OCI-M2 (cell line): Measurements from ENCODE around the gene PDIA5.

Experiments used
- DNase-seq: peaks from one replicate; lab custom pipeline; 2025; ENCODE audit not compliant: unreplicated experiment; lab: John Stamatoyannopoulos, UW

PDIA5 gene

DNA sequence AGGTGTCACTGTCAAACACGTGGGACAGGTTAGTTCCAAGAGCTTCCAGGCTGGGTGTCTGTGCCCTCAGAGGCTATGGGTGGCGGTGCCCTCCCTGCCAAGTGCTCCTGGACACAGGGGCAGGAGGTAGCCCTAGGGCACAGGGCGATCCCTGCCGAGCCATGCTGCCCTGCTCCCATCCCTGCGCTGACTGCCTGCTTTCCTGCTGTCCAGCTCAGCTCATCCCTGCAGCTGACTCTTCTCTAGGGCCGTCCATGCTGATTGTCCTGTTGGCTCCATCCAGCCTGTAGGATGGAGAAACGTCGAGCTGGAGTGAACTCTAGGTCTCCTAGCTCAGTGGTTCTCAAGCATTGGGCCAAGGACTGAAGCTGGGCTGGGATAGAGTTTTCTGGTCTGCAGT lies 3.7 kb downstream of the PDIA5 start:
- DNase-seq = no peak

DNA sequence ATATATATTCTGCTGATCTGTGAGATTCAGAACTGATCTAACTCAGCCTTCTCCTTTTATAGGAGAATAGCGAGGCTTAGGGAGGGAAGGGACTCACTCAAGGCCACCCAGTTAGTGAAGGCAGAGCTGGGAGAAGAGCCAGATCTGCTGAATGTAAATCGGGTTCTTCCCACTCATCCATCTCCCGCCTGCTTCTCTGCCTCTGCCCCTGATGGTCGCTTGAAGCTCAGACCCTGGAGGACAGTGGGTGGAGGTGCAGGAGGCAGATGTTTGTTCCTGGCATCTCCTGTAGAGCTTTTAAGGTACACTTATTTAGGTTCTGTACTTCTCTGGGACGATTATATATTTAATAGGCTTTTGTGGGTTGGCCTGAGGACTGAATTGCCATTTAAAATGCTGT lies 4.3 kb downstream of the PDIA5 start:
- no peak for DNase-seq

DNA sequence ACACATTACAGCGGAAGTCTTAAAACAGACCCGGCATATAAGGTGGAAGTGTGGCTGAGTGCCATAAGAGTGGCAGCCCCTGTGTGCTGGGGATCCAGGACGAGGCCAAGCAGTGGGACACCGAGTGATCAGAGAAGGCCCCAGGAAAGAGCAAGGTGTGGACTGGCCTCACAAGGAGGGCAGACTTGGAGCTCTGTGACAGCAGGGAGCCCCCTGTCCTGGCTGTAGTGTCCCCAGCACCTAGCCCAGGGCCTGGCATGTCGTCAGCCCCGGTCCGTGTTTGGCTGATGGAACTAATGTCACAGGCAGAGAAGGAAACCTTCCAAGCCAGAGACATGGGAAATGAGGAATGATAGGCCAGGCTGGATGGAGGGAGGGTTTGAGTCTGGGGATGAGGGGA lies 4.8 kb downstream of the PDIA5 start:
- DNase-seq = no peak

DNA sequence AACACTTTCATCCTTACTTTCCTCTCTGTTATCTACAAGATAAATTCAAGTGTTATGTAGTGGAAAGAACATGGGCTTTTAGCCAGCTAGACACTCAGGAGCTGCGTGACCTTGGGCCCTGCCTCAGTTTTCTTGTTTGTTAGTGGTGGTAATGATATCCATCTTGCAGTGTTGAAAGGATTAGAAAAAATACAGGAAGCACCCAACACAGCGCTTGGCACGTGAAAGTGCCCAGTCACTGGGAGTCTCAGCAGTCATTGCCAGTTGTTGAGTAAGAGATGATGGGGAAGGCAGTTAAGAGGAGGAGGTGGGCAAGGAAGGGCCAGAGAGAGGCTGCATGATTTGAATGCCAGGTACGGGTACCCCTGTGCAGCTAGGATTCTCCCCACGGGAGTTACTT lies 5.3 kb downstream of the PDIA5 start:
- no peak for DNase-seq

DNA sequence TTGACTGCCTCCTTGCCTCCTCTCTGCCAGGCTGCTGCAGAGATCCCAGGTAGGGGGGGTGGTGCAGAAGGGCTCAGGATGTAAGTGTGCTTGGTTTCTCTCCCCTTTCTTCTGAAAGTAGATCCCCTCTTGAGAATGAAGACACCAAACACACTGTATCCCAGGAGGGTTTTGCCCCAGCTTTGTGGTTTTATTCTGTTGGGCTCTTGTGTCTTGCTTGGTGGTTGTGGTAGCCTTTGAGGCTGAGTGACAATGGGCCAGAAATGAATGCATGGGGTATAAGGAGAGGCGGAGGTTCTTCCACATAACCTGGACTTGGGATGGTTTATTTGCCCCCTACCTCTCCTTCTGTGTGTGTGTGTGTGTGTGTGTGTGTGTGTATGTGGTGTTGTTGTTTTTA lies 5.7 kb downstream of the PDIA5 start:
- DNase-seq = no peak

DNA sequence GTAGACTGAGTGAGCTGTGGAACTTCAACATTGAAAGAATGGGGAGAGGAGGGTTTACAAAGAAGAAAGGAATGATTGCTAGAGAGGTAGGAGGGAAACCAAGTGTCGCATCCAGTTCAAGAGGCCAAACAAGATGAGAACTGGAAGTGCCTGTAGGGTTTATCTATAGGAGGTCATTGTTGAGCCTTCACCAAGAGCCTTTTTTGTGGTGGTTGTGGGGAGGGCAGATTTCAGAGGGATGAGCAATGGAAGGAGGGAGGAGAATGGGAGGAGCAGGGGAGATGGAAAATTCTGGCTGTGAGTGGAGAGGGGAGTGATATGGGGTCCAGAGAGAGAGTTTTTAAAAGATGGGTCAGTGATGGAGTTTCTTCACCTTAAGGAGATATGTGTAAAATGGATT lies 8.5 kb downstream of the PDIA5 start:
- no peak for DNase-seq

DNA sequence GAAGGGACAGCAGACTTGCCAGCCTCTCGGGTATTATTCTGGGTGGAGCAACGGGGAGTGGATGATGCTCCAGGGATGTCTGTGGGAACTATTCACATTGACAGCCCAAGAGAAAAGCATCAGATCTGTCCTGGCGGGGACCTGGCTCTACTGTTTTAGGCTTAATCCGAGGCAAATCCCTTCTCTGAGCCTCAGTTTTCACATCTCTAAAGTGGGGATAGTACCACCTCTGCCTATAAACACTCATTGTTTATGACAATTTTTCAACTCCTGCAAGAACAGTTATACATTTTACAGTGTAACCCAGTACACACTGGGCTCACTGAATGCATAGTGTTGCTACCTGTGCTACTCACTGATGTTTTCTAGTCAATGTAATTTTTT lies 9.3 kb downstream of the PDIA5 start:
- DNase-seq = no peak

DNA sequence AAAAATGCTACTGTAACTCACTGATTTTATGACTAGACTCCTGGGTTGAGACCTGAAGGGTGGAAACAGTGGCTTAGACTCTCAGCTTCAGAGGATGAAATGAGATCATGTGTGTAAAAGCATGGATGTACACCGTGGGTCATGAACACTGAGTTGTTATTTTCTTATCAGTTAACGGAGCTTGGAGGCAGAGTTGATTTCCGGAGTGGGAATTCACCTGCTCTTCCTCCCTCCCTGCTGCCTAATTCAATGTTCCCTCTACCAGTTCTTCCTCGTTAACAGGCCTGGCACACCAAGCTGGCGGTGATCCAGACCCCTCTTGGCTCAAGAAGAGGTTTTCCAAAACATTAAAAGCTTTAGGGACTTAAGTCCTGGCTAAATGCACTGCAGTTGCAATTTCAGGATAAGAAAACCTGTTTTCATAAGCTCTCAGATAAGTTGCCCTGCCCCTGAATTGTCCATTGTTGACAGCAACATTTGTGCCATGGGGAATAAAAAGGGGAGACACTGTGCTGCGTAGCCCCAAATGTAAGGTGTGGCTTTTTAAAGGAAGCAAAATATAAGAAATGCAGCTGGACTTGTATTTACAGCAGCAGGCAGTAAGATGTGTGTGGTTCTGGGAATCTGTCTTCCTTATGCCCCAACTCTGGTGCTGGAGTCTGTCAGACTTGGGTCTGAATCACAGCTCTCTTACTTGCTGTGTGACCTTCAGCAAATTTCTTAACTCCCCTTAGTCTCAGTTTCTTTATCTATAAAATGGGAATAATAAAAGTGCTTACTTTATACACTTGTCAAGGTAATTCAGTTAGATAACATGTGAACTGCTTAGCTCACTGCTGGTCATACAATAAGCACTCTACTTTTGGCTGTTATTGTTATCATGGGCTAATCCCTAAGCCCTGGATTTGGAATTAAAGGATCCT lies 9.9 kb downstream of the PDIA5 start:
- DNase-seq = no peak

DNA sequence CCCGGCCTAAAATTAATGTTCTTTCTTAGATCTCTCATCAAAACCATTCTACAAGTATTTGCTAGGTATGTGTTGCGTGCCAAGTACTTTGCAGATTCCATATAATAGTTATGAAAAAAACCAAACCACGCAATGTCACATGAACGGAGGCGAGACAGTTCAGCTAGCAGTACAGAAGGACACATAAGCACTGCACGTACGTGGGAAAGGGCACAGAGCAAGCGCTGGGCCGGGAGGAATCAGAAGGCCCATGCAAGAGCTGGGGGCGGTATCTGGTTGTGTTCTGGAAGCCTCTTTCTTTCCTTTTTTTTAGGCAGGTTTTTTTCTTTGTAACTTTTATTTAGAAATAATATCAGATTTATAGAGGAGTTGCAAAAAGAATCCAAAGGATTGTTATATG lies 11.3 kb downstream of the PDIA5 start:
- no peak for DNase-seq

DNA sequence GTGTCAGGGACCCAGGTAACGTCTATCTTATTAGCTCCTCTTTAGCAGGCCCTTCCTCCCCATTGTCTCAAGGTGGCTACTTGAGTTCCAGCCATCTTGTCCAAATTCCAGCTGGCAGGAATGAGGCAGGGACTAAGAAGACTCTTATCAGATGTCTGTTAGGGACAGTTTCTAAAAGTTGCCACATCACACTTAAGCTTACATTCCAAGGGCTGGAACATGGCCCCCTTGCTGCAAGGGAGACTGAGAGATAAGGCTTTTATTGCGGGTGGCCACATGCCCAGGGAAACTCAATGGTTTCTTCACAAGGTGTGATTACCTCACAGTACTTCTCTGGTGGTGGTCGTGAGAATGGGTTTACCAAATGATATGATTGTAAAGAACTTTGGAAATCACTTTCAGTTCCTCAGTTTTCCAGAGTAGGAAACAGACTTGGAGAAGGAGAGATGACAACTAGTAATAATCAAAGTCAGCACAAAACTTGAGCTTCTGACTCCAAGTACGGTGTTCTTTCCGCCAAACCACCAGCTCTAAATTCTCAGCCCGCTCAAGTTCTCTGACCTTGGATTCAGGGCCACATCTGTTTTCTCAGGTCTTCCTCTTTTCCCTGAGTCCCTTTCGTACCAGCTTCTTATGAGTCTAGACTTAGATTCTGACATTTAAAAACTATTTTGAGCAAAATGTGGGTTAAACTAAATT lies 14.2 kb downstream of the PDIA5 start:
- no peak for DNase-seq

DNA sequence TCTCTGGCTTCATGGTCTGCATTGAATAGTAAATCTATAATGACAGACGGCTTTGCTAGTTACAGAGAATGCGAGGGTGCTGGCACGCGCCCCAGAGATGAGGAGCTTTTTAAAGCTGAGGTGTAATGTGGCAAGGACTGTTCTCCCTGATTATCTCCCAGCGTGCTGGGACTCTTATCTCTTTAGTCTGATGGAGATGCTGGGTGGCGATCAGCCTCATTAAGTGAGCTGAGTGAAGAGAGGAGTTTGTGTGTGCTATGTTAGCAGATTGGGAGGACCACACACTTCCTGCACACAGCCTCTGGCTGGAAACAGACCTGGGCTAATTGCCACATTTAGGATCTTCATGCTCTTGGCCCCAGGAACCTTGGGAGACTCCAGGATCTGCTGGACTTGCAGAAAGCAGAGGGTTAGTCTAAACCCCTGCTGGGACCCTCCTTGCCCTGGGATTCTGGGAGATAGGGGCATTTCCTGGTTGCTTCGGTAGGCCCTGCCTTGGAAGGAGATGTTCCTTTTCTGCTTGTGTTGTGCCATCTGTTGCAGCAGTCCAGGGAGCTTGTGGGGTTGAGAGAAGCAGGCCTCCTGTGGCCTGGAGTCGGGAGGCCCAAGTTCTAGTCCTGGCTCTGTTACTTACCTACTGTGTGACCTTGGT lies 15.0 kb downstream of the PDIA5 start:
- DNase-seq = no peak

DNA sequence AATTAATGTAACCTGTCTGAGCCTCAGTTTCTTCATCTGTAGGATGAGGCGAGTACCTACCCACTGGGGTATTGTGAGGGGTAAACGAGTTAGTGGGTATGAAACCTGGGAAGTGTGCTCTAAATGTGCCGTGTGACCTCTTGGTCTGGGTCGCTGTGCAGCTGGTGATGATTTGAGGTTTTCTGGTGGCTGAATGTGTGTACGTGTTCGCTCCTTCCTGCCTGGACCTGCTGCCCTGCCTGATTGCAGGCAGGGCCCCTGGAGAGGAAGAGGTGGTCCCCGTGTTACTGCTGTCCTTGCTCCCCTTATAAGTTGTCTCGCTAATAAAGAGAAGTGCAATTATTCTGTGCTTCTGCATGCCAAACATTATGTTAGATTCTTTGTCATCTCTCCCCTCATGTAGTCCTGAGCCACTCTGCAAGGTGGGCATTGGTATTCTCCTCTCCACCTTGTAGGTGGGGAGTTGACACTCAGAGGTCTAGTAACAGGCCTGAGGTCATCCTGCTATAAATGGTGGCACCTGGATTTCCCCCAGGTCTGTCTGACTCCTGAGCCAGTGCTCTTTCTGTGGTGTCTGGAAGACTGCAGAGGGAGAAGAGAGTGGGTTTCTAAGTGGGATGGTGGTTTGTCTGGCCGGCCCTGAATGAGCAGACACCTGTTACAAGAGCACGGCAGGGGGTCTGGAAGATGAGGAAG lies 15.7 kb downstream of the PDIA5 start:
- DNase-seq = no peak

DNA sequence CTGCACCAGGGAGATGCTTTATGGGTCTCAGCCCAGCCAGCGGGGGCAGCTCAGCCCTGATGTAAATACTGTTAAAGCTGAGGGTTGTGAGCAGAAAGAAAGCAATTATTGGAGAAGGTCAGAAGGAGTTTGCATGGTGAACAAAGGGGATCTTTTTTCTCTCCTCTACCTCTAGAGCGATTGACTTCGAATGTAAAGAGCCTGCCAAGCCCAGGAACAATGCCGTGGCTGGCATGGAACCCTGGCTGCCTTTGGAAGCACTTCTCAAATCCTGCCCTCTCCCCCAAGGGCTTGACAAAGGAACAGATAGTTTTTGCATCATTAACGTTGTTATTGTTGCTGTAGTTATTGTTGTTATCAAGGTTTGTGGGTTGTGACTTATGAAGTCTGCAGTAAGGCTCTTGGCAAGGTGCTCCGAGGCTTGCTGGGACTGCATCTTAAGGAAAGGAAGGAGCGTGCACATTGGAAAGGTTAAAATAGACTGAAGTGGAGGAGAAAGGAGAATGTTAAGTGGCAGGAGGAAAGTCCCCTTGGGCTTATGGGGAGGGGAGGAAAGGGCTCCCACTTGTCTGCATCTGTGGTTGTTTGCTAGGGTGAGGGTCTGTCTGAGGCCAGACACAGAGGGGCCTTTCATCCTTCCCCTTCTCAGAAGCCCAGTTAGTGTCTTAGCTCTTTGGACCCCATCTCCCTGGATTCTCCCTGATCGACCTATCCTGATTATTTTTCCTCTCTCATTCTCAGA lies 16.7 kb downstream of the PDIA5 start:
- no peak for DNase-seq

DNA sequence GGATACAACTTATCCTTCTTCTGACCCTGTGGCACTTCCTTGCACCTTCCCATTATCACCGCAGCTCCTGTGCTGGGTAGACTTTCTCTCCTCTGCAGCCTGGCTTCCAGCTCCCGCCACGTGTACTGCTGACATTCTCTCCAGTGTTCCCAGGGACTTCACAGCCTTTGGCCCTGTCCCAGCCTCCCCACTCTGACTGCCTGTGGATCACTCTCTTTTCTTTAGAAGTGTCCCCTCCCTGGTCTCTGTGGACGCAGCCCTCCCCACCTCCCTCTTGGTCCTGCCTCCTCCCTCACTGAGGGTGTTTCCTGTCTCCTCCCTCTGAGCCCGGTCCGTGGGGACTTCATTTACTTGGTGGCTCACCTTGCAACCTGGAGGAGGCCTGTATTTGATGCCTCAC lies 17.4 kb downstream of the PDIA5 start:
- DNase-seq = no peak

DNA sequence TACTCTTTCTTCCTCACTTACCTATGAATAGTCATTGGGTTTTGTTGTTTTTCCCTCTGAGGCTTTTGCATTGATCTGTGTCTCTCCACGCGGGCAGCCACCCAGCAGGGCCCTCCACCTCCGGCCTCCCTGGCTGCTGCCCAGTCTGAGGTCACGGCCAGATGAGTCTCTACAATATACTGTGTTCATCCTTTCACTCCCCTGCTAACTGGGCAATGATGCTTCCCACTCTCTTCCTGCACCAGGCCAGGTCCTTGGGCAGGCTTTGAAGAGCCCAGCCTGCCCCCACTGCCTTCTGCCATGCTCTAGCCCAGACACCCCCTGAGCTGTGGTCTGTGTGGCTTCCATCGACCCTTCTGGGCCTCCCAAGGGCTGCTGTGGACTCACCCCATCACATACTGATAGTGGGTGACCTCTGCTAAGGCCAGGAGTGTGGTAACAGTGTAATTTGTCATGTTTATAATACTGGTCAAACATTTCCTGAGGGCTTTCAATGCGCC lies 18.0 kb downstream of the PDIA5 start:
- DNase-seq = no peak

DNA sequence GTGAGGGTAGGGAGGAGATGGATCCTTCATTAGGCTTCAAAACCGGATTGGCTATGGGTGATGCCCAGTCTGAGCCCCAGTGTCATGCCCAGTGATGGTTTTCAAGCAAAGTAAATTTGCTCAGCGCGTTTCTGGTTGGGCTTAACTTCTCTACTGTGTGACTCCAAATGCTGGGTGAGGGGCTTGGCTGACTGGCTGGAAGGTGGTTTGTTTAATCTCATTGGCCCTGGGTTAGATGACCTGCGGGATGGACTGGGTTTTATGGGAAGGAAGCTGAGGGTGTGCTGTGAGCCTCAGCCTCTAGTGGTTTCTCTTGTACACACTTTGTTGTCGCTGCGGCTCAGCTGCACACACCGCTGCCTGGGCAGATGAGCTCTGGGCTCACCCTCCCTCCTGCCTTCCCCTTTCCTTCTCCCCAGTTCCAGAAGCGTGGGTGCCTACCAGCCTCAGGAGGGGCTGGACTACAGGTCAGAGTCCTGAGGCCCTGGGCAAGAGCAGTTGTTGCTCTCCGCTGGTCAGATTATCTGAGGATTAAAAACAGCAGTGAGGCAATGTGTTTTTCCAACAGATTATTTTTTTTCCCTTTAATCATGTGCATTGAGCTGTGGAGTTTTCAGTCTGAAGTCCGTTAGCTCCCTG lies 18.6 kb downstream of the PDIA5 start:
- no peak for DNase-seq

DNA sequence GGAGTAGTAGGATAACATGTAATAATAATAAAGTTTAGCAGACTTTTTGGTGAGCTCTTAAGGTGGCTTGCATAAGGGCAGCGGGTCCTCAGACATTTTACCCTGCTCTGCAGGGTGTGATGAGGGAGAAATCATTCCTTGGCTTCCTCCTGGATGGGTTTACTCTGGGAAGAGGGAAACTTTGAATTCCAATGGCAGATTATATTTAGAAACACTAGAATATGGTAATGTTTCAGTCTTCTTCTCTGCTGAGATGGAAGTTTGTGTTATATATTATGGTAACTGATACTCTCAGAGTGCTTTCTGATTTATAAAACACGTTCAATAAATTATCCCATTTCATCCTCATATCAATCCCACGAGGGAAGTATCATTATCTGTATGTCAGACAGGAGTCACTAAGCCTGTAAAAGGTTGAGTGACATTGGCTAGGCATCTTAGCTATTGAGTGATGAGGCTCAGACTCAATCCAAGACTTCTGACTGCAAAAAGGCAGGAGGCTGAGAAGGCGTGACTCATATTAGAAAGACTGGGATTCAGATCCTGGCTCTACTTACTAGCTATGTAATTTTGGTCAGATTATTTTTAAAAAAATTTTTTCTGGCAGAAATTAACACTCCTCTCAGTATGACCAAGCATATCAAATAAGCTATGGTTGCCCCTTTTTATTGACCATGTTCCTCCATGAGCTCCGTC lies 19.3 kb downstream of the PDIA5 start:
- no peak for DNase-seq

DNA sequence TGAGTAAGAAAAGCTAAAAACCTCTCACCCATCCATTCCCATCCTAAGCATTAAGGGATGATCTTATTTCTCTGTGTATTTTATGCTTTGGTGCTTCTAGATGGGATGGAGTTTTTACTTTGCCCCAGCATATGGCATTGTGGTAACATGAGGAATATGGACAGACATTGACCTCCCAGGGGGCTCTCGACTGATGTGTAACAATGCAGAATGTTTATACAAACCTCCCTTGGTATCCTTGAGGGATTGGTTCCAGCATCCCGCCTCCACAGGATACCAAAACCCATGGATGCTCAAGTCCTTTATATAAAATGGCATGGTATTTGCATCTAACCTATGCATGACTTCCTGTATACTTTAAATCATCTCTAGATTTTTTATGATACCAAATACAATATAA lies 21.6 kb downstream of the PDIA5 start:
- no peak for DNase-seq

DNA sequence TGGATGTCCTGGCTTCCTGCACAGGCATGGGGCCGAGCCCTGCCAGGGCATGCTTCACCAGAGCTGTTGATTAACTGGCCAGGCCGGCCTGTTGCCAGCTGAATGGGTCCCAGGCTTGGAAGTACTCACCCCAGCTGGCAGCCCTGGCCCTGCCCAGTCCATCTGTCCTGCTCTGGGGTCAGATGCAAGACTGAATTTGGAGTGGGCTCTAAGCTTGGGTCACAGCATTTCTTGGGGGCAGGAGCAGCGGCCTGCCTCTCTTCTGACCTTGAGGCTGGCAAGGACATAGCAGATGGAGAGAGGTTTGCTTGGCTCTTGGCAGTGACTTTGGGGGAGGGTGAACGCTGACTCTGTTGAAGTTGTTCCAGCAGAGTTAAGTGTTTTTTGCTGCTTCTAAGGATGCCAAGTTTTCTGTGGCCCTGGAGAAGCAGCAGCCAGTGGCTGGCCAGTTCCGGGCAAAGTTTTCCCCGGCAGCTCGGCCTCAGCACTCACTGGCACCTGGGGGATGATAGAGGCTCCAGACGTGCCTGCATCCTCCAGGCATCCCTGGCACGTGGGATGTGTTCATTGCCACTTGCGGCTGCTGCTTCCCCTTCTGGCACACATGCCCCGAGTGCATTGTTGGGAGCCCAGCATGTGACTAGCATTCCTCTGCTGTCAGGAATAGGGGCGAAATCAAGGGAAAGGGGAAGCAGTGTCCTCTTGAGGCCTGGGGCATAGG lies 22.9 kb downstream of the PDIA5 start:
- DNase-seq = no peak
